GM20431 (cell line): ENCODE data around the gene GLDN.

ENCODE experiments used
- in situ Hi-C: fragments of 300-500 bp; cut with MseI, MboI; formaldehyde crosslinking; loops from one replicate; pipeline ENCODE4 v1.15.0; 2020; ENCODE audit warnings: low sequenced_read_pairs; ENCODE audit not compliant: unreplicated experiment

Gene GLDN

DNA sequence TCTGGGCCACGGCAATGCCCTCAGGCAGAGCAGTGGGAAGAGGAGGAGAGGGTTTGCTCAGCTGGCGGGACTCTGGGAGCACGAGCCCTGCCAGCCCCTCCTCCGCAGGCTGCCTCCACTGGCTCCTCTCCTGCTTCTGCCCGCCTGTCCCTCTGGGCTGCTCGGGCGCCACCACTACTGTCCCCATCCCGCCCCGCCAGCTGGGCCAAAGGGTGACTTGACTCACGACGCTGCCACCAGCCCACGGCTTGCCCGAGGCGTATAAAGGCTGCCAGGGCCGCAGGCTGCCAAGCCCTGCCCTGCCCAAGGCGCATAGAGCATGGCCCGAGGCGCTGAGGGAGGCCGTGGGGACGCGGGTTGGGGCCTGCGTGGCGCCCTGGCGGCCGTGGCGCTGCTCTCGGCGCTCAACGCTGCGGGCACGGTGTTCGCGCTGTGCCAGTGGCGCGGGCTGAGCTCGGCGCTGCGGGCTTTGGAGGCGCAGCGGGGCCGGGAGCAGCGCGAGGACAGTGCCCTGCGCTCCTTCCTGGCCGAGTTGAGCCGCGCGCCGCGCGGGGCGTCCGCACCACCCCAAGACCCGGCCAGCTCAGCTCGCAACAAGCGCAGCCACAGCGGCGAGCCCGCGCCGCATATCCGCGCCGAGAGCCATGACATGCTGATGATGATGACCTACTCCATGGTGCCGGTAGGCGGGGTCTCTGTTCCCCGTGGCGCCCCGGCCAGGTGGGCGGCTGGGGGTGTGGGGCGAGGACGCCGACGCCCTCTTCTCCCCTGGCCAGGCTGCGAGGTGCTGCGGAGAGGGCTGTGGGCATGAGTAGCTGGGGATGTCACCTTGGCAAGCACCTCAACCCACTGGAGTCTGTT is at the start of gene GLDN:
GLDN (plus strand) TSS at position 290 of the 861 bp plus-strand sequence; CDS start at position 320, 30 bp downstream.
- in situ Hi-C loops: no loop called here

DNA sequence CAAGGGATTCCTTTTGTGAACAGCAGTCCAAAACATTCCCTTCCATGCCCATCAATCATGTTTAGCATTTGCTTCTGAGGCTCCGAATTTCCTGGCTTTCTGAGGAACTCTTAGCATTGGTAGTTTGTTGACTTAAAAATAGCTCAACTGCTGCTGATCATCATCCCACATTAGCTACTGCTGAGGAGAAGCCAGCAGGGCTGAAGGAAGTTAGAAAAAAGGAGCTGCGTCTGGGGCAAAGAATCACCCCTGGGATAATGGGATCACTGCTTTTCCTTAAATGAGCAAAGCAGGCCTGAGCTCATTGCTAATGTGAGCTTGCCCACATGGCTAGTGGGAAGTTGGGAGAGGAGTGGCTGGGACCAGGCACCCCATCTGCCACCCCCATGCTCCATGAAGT is 42.8 kb upstream of the GLDN start:
- in situ Hi-C loops: no loop called here

GRCh38 chr15:51299187-51300015 is 42.1 kb upstream of the GLDN start:
- in situ Hi-C loops: no loop called here

DNA sequence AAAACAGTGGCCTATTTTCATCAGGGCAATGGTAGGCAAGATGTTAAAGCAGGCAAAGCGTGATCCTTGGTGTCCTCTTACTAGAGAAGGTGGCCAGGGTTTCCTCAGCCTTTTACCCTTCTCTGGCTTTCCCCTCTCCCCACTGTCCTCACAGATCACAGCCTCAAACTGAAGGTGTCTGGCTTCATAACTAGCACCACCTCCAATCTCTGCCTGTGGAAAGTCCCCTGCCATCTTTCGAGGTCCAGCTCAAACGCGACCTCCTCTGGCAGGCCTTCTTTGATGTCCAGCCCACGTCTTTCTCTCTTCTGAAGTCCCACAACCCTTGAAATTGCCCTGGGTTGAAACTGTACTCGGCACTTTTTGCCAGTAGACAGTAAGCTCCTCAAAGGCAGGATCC is 39.0 kb upstream of the GLDN start:
- in situ Hi-C loops: no loop called here

DNA sequence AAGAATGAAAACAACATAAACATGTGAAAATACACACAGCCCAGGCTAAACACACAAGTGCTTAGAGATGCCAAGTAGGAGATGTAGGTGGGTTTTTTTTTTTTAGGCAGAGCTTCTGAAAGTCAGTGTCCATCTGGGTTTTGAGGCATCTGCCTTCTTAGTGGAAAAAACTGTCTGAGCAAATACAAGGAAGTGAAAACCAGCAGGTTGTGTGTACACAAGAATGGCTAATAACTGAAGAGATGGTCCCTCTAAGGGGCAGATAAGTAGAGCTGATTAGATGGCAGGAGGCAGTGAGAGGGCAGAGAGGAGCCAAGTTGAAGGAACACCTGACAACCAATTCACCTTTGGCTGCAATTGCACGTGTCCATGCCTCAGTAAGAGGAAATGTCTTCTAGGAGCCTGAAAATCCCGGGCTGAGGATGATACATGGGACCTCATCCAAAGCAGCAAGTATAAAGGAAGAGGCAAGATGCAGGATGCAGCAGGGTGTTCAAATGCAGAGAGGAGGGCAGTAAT is 37.9 kb upstream of the GLDN start:
- in situ Hi-C loops: no loop called here

- in situ Hi-C loops: no loop called here
These were observed 34.1 kb upstream of the GLDN start for GRCh38 chr15:51307325-51307724.

GRCh38 chr15:51307811-51308210 is 33.6 kb upstream of the GLDN start:
- in situ Hi-C loops: no loop called here

DNA sequence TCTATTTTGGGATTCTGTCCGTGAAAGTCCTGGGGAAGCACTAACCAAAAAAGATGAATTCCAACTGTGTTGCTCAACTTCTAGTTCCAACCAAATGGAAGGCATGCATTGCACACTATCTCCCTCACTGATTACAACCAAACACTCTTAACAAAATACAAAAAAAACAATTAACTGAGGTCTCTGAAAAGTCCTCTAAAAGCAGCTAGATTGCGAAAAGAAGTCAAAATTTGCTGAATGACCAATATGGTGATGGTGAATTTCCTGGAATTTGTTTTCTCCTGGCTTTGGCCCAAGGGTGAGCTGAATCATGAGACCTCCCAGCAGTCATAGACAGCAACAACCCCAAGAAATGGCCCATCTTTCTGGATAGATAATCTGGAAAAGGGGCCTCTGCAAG is 31.4 kb upstream of the GLDN start:
- in situ Hi-C loops: no loop called here

DNA sequence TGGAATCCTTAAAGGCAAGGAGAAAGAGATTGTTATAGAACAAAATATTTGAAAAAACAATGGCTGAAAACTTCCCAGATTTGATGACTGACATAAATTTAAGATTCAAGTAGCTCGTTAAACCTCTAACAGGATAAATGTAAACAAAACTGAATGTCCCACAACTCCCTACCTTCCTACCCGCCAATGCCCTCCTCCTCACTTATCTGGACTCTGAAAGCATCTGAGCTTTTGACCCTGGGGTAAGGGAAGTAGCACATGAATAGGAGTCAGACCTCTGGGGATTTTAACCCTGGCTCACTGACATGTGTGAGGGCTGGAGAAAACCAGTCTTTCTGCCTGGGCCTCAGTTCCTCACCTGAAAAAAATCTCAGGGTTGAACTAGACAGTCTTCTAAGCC is 29.9 kb upstream of the GLDN start:
- in situ Hi-C loops: no loop called here

- in situ Hi-C loops: no loop called here
These were observed 29.0 kb upstream of the GLDN start for GRCh38 chr15:51312166-51313073.

DNA sequence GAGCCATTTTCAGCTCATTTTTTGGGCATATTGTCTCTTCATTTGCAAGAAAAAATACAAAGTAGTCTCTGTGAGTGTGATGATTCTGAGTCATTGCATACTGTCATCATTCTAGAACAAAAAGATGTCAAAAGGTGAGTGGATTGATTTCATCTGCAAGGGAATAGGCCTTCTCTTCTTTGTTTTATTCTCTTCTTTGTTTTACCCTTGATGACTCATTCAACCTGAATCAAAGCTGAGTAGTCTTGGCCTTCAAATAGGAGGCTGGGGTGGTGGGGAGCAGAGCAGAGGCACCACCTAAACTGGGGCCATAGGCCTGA is 28.4 kb upstream of the GLDN start:
- in situ Hi-C loops: no loop called here

DNA sequence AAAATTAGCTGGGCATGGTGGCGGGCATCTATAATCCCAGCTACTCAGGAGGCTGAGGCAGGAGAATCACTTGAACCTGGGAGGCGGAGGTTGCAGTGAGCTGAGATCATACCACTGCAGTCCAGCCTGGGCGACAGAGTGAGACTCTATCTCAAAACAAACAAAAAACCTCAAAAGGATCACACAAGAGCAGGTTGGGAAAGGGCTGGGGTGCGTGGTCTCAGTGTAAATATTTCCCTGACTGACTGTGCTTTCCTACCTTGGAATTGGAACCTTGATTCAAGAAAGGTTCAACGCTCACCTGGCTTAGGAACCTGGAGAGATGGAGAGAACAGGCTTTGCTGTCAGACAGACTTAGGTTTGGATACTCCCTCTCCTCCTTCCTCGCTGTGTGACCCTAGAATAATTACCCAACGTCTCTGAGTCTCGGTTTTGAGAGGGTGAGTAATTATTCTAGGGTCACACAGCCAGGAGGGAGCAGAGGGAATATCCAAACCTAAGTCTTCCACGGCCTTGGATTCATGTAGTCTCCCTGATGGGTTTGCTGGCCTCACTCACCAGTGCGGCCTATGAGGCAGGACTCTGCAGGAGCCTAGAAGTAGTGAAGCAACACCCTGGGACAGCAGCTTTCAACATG is 27.7 kb upstream of the GLDN start:
- in situ Hi-C loops: no loop called here

GRCh38 chr15:51314391-51315337 is 26.8 kb upstream of the GLDN start:
- in situ Hi-C loops: no loop called here

GRCh38 chr15:51315726-51316125 is 25.7 kb upstream of the GLDN start:
- in situ Hi-C loops: no loop called here

DNA sequence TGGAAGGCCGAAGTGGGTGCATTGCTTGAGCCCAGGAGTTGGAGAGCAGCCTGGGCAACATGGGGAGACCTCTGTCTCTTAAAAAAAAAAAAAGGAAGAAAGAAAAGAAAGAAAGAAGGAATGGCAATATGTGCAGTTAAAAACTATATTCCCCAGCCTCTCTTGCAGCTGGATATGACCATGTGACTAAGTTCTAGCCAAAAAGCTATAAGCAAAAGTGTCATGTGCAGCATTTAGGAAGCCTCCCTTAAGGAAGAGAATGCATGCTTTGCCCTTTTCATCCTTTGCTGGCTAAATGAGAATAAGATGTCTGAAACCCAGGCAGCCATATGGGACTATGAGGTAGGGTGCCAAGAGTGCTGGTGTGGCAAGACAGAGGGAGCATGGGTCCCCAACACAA is 24.8 kb upstream of the GLDN start:
- in situ Hi-C loops: no loop called here

GRCh38 chr15:51318382-51319150 is 22.9 kb upstream of the GLDN start:
- in situ Hi-C loops: no loop called here

DNA sequence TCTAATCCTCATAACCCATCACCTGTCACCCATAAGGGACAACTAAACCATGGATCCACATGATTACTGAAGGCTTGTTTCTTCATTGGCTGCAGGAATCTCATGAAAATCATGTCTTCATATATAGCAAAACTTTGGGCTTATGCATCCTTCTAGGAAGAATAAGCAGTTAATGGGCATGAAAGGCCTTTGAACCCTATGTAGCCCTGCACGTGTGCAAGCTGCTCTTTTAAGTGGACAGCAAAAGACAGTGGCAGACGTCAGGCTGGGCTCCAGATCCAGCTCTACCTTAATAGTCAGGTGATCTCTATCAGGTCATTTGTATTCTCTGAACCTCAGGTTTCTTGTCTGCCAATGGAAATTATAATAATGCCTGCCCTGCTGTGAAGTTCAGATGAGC is 21.9 kb upstream of the GLDN start:
- in situ Hi-C loops: no loop called here

GRCh38 chr15:51320843-51321242 is 20.6 kb upstream of the GLDN start:
- in situ Hi-C loops: no loop called here
